HG03139 (cell line): ENCODE data around the gene RIF1.
"Not testable (repeated sequence)": the region's sequence is repeated elsewhere in the genome, so short reads cannot be mapped to it uniquely, and the experiment has no call there.

Experiments used
- ATAC-seq: cut with Tn5 transposase; IDR thresholded peaks from one replicate; pipeline ENCODE4 v1.9.1; 2021; ENCODE audit not compliant: unreplicated experiment

RIF1 gene

DNA sequence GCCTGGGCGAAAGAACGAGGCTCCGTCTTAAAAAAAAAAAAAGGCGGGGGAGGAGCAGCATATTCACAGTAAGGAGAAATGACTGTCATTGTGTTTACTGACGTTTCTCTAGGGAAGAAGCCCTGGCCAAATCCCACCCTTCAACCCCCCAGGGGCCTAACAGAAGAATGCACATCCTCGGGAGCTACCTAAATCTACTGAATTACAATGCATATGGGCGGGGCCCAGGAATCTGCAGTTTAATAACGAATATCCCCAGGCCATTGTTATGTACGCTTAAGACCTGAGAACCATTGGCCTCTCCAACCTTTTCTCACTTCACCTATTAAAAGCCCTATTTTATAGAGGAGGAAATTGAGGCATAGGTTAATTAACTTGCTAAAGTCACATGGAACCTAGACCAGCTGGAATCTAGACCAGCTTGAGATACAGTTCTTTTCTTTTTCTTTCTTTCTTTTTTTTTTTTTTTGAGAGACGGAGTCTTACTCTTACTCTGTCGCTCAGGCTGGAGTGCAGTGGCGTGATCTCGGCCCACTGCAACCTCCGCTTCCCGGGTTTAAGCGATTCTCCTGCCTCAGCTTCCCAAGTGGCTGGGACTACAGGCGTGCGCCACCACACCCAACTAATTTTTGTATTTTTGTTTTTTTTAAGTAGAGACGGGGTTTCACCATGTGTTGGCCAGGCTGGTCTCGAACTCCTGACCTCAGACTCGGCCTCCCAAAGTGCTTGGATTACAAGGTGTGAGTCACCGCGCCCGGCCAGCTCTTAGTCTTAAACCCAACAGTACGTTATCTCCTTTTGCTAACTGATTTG is 708 bp upstream of the RIF1 start:
- ATAC-seq: no peak

DNA sequence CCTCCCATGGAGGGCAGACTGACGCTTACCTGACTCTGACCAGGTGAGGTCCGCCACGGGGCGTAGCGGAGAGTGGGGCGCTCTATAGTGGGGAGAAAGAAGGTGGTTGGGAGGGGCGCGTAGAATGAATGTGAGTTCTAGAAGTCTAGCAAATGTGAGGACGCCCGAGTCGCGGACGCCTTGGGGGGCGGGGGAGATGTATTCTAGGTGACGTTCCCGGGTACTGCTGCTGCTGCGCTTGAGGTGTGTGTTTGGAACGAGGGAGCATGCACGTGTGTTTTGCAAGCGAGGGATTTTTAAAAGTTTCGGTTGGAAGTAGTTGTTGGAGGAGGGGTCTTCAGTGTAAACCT is 758 bp downstream of the RIF1 start:
- peak; percentile 32 for ATAC-seq

DNA sequence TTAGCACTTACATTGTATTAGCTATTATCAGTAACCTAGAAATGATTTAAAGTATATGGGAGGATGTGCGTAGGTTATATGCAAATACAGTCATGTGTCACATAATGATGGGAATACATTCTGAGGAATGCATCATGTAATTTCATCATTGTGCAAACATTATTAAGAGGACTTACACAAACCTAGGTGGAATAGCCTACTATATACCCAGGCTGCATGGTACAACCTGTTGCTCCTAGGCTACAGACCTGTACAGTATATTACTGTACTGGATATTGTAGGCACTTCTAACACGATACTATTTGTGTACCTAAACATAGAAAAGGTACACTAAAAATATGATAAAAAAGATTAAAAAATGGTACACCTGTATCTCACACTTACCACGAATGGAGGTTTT is 7.9 kb downstream of the RIF1 start:
- ATAC-seq: no peak

DNA sequence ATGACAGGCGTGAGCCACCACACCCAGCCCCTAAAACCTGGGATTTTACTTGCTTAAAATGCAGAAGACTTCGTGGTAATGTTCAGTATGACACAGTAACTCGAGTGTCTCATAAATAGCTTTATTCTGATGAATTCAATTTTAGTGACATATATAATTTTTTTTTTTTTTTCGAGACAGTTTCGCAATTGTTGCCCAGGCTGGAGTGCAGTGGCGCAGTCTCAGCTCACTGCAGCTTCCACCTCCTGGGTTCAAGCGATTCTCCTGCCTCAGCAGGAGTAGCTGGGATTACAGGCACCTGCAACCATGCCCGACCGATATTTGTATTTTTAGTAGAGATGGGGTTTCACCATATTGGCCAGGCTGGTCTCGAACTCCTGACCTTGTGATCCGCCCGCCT is 12.0 kb downstream of the RIF1 start:
- not testable (repeated sequence) for ATAC-seq

DNA sequence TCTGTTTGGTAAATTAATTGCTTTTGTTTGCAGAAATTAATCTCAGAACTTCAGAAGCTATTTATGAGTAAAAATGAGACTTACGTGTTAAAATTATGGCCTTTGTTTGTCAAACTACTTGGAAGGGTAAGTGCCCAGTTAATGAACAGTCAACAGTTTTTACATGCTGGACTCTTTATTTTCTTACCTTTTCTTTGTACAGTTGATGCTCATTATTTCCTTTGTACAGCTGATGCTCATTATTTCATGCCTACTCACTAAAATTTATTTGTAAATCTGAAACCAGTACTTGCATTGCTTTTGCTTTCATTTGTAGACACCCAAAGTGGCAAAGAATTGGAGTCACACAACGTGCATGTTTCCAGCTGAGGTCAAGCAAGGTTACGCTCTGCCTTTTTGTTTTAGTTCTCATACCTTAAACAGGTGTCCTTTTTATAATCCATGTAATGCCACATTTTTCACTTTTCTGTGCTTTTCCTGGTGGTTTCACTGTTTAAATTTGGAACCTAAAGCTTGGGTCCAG is 13.3 kb downstream of the RIF1 start:
- peak; percentile 65 for ATAC-seq

DNA sequence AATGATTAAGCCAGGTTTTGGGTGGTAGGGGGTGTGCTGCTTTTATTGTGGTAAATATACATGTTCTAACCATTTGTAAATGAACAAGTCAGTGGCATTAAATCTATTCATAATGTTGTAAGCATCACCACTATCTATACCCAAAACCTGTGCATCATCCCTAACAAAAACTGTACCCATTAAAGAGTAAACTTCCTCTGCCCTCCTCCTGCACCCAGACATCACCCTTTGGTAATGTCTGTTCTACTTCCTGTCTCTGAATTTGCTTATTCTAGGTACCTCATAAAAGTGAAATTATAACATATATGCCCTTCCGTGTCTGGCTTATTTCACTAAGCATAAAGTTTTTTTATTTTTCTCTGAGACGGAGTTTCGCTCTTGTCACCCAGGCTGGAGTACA is 14.1 kb downstream of the RIF1 start:
- ATAC-seq: no peak

DNA sequence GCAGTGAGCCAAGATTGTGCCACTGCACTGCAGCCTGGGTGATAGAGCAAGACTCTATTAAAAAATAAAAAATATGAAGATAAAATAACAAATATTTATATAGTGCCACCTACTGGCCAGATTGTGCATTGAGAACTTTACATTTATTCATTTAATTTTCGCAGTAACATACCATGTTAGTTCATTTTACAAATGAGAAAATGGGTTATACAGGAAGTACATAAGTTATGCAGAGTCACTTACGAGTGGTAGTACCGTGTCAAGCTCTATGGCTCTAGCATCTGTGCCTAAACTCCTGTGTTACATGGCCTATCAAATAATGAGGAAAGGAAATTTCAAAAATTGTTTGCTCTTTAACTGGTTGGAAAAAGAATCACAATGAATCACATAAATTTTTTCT is 27.9 kb downstream of the RIF1 start:
- ATAC-seq: peak; percentile 38

DNA sequence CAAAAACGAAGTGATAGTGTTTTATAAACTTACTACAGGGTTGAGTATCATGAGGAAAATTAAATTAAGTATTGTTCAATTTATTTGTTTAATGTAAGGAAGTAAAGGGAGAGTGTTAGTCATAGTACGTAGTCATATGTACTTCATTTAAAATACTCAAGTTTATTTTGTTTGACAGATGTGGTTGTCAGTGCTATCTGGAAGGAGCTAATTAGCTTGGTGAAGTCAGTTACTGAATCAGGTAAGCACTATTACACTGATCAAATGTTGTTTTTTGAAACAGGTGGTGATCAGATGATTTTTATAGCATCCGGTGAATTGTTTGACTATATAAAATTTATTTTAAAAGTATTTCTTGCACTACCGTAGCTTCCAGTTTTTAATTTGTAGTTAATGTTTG is 28.8 kb downstream of the RIF1 start:
- no peak for ATAC-seq

DNA sequence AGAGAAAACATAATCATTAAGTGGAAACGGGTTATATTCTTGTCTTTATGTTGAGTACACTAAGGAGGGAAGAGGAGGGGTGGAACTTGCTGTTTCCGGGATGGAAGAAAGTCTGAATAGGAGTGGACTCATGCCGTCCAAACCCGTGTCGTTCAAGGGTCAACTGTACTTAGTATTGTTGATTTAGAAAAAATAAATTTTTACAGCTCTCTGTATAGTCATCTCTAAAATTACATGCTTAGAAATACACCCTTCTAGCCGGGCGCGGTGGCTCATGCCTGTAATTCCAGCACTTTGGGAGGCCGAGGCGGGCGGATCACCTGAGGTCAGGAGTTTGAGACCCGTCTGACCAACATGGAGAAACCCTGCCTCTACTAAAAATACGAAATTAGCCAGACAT is 29.4 kb downstream of the RIF1 start:
- ATAC-seq: no peak

DNA sequence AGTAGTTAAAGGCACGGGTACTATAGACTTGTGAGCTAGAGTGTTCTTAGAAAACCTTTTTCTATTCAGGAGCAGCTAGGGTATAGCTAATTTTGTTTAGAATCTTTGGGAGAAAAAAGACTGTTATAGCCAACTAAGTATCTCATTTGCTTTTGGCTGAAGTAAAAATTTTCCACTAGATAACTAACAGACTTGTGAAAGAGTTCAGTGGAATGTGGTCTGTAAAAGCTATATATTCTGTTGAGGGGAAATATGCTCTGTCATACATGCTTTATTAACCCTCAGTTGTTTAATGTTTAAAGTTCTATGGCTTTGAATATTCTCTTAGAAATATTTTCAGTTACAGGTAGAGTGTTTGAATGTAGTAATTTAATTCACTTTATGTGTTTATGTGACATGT is 49.7 kb downstream of the RIF1 start:
- ATAC-seq: no peak

DNA sequence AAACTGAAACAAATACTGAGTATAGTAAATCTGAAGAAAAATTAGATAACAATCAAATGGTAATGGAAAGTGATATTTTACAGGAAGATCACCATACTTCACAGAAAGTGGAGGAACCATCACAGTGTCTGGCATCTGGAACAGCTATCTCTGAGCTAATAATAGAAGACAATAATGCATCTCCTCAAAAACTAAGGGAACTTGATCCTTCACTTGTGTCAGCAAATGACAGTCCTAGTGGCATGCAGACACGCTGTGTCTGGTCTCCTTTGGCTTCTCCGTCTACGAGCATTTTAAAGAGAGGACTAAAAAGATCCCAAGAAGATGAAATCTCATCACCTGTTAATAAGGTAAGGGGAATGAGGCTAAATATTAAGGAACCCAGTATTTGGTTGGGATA is 56.1 kb downstream of the RIF1 start:
- ATAC-seq: no peak

DNA sequence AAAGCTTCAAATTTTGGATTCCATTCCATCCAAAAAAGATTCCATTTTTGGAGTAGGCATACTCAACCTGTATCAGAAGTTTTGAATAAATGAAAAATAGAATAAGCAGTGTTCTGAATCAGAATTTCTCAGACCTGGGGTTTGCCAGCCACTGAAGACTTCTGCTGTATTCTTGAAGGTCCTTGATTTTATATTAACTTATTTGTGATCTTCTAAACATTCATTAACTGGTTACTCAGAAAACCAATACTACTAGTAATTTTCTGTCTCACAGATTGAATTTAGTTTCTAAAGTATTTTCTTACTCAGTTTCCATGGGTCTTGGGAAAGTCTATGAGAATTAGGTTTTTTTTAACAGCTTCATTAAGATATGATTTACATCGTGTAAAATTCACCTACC is 60.9 kb downstream of the RIF1 start:
- ATAC-seq: no peak

DNA sequence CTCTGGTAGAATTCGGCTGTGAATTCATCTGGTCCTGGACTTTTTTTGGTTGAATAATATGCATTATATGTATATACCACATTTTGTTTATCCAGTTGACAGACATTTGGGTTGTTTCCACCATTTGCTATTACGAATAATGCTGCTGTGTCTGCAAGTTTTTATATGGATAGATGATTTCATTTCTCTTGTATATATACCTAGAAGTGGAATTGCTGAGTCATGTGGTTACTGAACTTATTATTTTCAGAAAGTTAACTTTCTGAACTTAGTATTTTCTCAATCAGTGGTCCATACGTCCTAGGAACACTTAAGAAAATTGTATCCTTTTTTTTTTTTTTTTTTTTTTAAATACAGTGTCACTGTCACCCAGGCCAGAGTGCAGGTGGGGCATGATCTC is 63.3 kb downstream of the RIF1 start:
- ATAC-seq: no peak

DNA sequence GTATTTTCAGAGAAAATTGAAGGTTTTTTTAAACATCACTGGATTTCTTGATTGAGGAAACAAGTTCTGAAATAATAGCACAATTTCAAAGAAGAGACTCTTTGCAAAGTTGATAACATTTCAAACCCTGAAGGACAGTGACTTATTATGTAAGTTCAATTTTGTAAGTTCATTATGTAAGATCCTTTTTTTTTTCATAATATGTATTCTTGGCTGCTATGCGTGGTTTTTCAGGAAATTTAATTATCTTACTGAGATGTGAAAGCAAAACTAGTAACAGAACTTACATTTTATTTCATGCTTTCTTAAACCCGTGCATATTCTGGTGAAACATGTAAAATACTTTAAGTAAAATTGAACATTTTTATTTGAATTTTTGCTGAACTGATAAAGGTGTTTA is 65.4 kb downstream of the RIF1 start:
- no peak for ATAC-seq

DNA sequence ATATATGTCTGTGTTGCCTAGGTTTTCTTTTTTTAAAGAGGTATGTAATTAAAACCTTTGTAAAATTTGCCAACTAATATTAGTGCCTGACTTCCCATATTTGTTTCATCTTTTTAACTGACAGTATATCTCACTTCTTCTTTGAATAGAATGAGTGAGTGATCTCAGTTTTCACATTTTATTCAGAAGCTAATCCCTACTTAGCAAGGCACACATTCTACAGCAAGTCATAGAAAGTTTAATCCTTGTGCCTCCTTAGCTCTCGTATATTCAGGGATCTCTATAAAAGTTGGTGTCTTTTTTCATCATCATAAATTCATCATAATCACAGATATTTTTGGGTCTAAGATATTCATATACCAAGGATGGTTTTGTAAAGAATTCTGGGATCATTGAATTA is 66.6 kb downstream of the RIF1 start:
- no peak for ATAC-seq

DNA sequence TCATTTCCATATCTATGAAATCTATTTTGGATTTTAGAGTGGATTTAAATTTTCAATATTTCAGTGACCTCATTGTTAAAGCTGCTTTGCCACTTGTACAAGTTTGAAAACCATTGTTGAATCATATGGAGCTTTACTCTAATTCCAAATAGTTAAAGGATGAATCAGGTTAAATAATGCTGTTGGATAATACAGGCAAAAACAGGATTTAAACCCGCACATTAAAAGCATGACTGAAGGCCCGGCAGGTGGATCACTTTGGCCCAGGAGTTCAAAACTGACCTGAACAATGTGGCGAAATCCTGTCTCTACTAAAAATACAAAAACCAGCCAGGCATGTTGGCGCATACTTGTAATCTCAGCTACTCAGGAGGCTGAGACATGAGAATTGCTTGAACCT is 68.3 kb downstream of the RIF1 start:
- ATAC-seq: no peak

DNA sequence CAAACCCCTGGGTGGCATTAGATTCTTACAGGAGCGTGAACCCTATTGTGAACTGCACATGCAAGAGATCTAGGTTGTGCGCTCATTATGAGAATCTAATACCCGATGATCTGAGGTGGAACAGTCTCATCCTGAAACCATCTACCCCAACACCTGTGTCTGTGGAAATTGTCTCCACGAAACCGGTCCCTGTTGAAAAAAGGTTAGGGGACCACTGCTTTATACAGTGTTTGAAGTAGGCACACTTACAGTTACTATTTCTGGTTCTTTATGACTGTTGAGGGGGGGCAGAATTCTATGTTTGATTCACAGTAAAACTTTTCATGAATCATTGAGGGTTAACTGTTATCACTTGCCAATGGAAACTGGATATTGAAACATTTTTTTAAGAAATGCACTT is 72.0 kb downstream of the RIF1 start:
- ATAC-seq: no peak

DNA sequence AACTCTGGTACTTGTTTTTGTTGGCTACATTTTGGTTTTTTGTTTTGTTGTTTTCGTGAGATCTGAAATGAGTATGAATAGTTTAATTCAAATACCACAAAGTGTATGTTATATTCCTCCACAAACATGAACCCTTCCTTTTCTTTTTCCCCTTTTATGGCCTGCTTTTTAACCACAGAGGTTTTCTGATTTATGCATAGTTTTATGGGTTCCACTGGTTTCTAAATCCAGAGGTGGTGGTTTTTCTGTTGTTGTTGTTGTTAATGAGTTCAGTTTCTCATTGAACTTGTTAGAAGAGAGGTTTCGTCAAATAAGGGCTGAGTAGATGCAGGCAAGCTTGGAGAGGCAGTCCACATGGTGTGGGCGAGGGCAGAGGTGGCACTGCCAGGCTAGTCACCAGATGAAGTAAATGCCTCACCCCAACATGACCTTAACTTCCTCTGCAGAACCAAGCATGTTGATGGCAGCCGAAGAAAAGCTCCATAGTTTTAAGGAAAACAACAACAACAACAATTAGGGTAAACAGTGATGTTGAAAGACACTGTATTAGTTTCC is 72.5 kb downstream of the RIF1 start:
- ATAC-seq: no peak

DNA sequence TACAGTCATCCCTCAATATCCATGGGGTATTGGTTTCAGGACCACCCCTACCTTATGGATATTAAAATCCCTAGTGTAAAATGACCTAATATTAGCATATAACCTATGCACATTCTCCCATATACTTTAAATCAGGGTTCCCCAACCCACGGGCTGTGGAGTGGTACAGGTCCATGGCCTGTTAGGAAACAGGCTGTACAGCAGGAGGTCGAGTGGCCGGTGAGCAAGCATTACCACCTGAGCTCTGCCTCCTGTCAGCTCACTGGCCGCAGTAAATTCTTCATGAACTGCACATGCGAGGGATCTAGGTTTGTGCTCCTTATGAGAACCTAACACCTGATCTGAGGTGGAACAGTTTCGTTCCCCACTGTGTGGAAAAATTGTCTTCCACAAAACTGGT is 73.8 kb downstream of the RIF1 start:
- no peak for ATAC-seq

DNA sequence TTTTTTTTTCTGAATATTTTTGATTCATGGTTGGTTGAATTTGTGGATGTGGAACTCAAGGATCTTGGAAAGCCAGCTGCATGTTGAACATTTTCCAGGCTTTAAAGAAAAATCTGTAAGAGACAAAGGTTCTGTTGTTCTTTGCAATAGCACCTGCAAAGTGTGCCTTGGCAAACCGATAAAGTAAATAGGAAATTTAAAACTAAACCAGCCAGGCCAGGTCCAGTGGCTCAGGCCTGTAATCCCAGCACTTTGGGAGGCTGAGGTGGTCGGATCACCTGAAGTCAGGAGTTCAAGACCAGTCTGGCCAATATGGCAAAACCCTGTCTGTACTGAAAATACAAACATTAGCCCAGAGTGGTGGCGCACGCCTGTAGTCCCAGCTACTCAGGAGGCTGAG is 74.4 kb downstream of the RIF1 start:
- no peak for ATAC-seq

DNA sequence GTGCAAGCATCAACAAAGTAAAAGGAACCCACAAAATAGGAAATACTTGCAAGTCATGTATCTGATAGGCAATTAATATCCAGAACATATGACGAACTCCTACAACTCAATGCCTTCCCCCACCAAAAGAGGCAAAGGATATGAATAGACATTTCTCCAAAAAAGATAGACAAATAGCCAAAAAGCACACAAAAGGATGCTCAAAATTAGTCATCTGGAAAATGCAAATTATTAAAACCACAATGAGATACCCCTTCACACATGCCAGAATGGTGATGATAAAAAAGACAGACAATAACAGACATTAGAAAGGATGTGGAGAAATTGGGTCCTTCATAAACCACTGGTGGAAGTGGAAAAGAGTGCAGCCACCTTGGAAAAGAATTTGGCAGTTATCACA is 76.4 kb downstream of the RIF1 start:
- no peak for ATAC-seq

DNA sequence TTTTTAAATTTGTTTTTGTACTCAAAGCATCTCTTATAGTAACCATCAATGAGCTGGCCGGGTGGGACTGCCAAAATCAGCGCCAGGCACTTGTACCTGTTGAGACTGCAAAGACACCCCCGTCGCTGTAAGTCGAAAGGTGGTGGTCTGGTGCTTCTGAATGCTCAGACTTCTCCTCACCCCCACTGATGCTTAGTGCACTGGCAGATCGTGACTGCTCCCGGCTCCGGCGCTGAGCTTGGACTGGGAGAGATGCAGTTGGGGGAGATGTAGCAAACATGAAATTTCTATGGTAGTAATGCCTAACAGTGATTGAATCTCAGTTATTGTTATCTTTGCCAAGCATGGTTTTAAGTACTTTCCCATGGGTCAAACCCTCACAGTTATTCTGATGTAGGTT is 80.6 kb downstream of the RIF1 start:
- no peak for ATAC-seq

DNA sequence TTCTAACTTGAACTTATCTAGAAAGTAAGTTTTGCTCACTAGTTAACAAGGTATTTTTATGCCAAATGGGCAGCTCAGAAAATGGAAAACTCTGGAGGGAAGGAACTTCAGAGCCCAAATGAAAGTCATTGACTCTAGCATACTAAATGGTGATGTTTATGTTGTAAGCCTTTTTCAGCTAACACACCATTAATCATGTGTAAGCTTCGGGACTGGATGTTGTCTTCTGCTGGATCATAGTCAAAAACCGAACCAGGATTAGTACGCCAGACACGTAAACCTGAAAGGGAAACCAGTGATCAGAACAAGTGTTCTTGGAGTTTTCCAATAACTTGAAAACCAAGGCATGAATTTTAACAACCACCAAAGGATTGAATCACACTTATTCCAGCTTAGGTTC is 81.8 kb downstream of the RIF1 start:
- no peak for ATAC-seq
